Neural cell (in vitro differentiated cells): ENCODE measurements around the gene PCNX2.

ENCODE experiments used
- CTCF ChIP-seq: fragments of 450-650 bp; IDR thresholded peaks from 2 replicates; pipeline ENCODE4 v1.5.1; 2014; ENCODE audit warnings: antibody characterized with exemption, mild to moderate bottlenecking, moderate library complexity; ENCODE audit not compliant: poor library complexity, severe bottlenecking
- EP300 ChIP-seq: fragments of 450-650 bp; conservative IDR thresholded peaks from 2 replicates; pipeline ENCODE4 v1.6.1; 2014; ENCODE audit warnings: antibody characterized with exemption, mild to moderate bottlenecking, moderate library complexity; ENCODE audit not compliant: poor library complexity, severe bottlenecking
- EZH2 ChIP-seq: fragments of 200-600, 300-800 bp; shearing (Covaris generic), sonication (generic); IDR thresholded peaks from 2 replicates; pipeline ENCODE4 v1.6.1; 2014; ENCODE audit warnings: antibody characterized with exemption, low read length, borderline replicate concordance, mild to moderate bottlenecking; ENCODE audit not compliant: insufficient read depth, poor library complexity, severe bottlenecking
- MXI1 ChIP-seq: fragments of 450-650 bp; conservative IDR thresholded peaks from 2 replicates; pipeline ENCODE4 v1.6.1; 2014; ENCODE audit warnings: antibody characterized with exemption, mild to moderate bottlenecking; ENCODE audit not compliant: poor library complexity, severe bottlenecking
- POLR2AphosphoS5 ChIP-seq: IDR thresholded peaks from 2 replicates; pipeline ENCODE4 v1.6.1; 2012
- RAD21 ChIP-seq: fragments of 450-650 bp; conservative IDR thresholded peaks from 2 replicates; pipeline ENCODE4 v1.6.1; 2014; ENCODE audit warnings: antibody characterized with exemption, mild to moderate bottlenecking, moderate library complexity
- REST ChIP-seq: IDR thresholded peaks from 2 replicates; pipeline ENCODE4 v1.6.1; 2012; ENCODE audit warnings: borderline replicate concordance
- TAF1 ChIP-seq: IDR thresholded peaks from 2 replicates; pipeline ENCODE4 v1.6.1; 2012; ENCODE audit warnings: low read depth

GRCh38 chr1:233217832-233218231 lies 77.7 kb downstream of the PCNX2 start:
- TF ChIP-seq POLR2AphosphoS5: no peak
- TF ChIP-seq CTCF: no peak
- TF ChIP-seq TAF1: no peak
- TF ChIP-seq MXI1: no peak
- no peak for TF ChIP-seq REST
- no peak for TF ChIP-seq EZH2
- TF ChIP-seq EP300: no peak
- TF ChIP-seq RAD21: no peak
